Measurements from ENCODE around the gene SCAANT1. TPM values are rescaled to one million over a fixed set of nuclear protein-coding genes. Genes with fewer than 3 reads are reported as not detected.

SCAANT1 gene
- total and polyA plus RNA-seq, 2 donors (not counting 1 experiment from before 2014, with no cell fraction given) = 1.7 TPM; not detected in 1

DNA sequence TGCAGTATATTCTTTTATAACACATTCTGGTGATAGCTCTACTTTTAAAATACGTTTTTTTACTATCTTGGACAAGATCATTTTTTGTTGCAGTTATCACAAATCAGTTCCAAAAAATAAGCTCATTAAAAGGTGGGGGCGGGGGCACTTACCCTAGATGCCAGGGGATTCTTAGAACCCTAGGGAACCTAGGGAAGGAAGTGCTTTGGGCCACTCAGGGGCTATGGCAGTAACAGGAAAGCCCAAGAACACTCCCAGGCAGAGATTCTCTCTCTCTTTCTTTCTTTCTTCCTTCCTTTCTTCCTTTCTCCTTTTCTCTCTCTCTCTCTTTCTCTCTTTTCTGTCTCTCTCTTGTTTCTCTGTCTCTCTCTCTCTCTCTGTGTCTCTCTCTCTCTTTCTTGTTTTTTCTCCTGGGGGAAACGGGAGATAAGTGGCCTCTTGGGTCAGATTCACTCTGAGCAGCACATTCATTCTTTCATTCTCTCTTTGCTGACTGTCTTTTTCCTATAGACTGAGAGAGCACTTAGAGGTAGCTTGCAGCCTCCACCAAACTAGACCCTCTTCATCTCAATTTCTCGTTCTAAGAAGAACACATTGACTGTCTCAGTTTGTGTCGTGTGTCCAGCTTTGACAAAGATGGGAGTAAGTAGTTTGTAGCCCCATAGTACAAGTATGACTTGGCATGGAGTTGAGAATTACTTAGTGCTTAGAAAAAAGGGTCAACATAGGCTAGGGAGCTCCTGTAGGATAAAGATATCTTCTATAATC is 16.6 kb downstream of the SCAANT1 start:
- Histone ChIP-seq H4K20me1 (ENCODE audit: control insufficient read depth, insufficient read depth, low read length, poor library complexity, severe bottlenecking) (peaks cover 33% of the 10 kb centered on the region), H2AFZ (ENCODE audit: insufficient read depth, low read depth, low read length, poor library complexity, severe bottlenecking) (no peak overlapping the region), H3K27me3 (replicated peaks in 1 of 4; ENCODE audit: control extremely low read depth in 1 of 4, control insufficient read depth in 3 of 4, insufficient read depth in 4 of 4, low read length in 3 of 4) (no peaks in the 10 kb centered on the region), H3K36me3 (replicated peaks in 1 of 2; ENCODE audit: control extremely low read depth in 1 of 2, control insufficient read depth in 1 of 2, extremely low read depth in 1 of 2, insufficient read depth in 2 of 2, low read length in 1 of 2) (peaks cover 7 to 24% of the 10 kb centered on the region in 2 experiments), H3K4me2 (replicated peaks; ENCODE audit: low read depth, low read length, poor library complexity, severe bottlenecking) (no peak overlapping the region), H3K27ac (ENCODE audit: low read length in 2 of 2) (peak overlapping the region in 1 of 2 donors; percentile 27), H3K9ac (ENCODE audit: low read length) (no peak overlapping the region), H3K4me1 (ENCODE audit: control insufficient read depth in 2 of 2, insufficient read depth in 2 of 2, low read length in 2 of 2) (peaks cover 9 to 11% of the 10 kb centered on the region in 2 donors), H3K4me3 (ENCODE audit: control extremely low read depth in 1 of 5, extremely low read depth in 1 of 5, insufficient read depth in 1 of 5, low read depth in 2 of 5, low read length in 4 of 5) (no peak overlapping the region), H3K9me3 (ENCODE audit: control extremely low read depth in 1 of 3, control insufficient read depth in 2 of 3, insufficient read depth in 1 of 3, low read length in 2 of 3) (no peaks in the 10 kb centered on the region), H3K79me2 (ENCODE audit: control insufficient read depth, insufficient read depth, low read length) (peaks cover 61% of the 10 kb centered on the region)
- Mint-ChIP-seq H3K27me3 (no peaks in the 10 kb centered on the region), H3K4me1 (peaks cover 57% of the 10 kb centered on the region), H3K4me3 (no peak overlapping the region), H3K9me3 (ENCODE audit: insufficient read depth) (no peaks in the 10 kb centered on the region), H3K27ac (no peak overlapping the region)
- ChIA-PET CTCF (no interaction called here), POLR2A (no interaction called here)
- DNase-seq = no peak
- no peak for TF ChIP-seq EZH2 (IDR thresholded peaks at IDR 0.05; ENCODE audit: borderline replicate concordance, insufficient read depth, low read depth, low read length, poor library complexity, severe bottlenecking)
- TF ChIP-seq, protein P1, sequence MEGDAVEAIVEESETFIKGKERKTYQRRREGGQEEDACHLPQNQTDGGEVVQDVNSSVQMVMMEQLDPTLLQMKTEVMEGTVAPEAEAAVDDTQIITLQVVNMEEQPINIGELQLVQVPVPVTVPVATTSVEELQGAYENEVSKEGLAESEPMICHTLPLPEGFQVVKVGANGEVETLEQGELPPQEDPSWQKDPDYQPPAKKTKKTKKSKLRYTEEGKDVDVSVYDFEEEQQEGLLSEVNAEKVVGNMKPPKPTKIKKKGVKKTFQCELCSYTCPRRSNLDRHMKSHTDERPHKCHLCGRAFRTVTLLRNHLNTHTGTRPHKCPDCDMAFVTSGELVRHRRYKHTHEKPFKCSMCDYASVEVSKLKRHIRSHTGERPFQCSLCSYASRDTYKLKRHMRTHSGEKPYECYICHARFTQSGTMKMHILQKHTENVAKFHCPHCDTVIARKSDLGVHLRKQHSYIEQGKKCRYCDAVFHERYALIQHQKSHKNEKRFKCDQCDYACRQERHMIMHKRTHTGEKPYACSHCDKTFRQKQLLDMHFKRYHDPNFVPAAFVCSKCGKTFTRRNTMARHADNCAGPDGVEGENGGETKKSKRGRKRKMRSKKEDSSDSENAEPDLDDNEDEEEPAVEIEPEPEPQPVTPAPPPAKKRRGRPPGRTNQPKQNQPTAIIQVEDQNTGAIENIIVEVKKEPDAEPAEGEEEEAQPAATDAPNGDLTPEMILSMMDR (IDR thresholded peaks at IDR 0.05) = no peak
- no peak for ATAC-seq (ENCODE audit: low read depth)
- intact Hi-C loops (cut with micrococcal nuclease) = no loop called here
- WGBS (ENCODE audit: insufficient coverage) = 80% methylated on average over 1 of the region's 5 CpGs

DNA sequence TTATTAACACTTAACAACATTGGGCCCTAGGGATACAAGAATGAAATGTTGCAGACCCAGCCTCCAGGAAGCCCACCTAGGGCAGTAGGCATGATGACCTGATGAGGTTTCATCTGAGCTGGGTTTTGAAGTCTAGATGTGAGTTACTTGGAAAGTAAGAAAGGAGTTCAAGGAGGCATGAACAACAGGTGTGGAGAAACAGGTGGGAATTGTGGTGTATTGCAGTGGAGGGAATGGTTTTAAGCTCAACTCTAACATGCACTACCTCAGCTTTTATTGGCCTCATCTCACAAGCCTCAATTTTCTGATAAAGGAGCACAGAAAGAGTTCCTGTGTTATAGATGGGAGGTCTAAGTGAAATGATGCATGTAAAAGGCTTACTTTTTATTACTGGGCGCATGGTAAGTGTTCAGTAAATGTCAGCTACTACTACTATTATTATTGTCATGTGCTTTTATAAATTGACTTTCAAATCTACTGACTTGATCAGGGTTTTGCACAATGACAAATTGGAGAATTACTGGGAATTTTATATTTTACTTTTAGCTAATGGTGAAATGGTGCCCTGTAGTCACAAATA is 19.3 kb downstream of the SCAANT1 start:
- peaks cover 60% of the 10 kb centered on the region for H3K4me1 Mint-ChIP-seq
- H3K9me3 Mint-ChIP-seq (ENCODE audit: insufficient read depth) = no peaks in the 10 kb centered on the region
- H3K27me3 ChIP-seq (replicated peaks in 1 of 4; ENCODE audit: control extremely low read depth in 1 of 4, control insufficient read depth in 3 of 4, insufficient read depth in 4 of 4, low read length in 3 of 4) = no peaks in the 10 kb centered on the region
- no peak for ATAC-seq (ENCODE audit: low read depth)
- no CpG with 5 or more reads among the region's 1 CpG for WGBS (ENCODE audit: insufficient coverage)
- H3K27ac ChIP-seq (ENCODE audit: low read length in 2 of 2) = no peak overlapping the region
- no peak for DNase-seq
- no peak overlapping the region for H3K4me3 Mint-ChIP-seq
- H3K4me2 ChIP-seq (replicated peaks; ENCODE audit: low read depth, low read length, poor library complexity, severe bottlenecking) = no peak overlapping the region
- TF ChIP-seq, protein P1 (IDR thresholded peaks at IDR 0.05) = no peak
- no peak for TF ChIP-seq EZH2 (IDR thresholded peaks at IDR 0.05; ENCODE audit: borderline replicate concordance, insufficient read depth, low read depth, low read length, poor library complexity, severe bottlenecking)
- peaks cover 9 to 11% of the 10 kb centered on the region in 2 donors for H3K4me1 ChIP-seq (ENCODE audit: control insufficient read depth in 2 of 2, insufficient read depth in 2 of 2, low read length in 2 of 2)
- peaks cover 41% of the 10 kb centered on the region for H4K20me1 ChIP-seq (ENCODE audit: control insufficient read depth, insufficient read depth, low read length, poor library complexity, severe bottlenecking)
- POLR2A ChIA-PET = no interaction called here
- no peak overlapping the region for H3K9ac ChIP-seq (ENCODE audit: low read length)
- no peak overlapping the region for H2AFZ ChIP-seq (ENCODE audit: insufficient read depth, low read depth, low read length, poor library complexity, severe bottlenecking)
- CTCF ChIA-PET = no interaction called here
- no peaks in the 10 kb centered on the region for H3K9me3 ChIP-seq (ENCODE audit: control extremely low read depth in 1 of 3, control insufficient read depth in 2 of 3, insufficient read depth in 1 of 3, low read length in 2 of 3)
- H3K27ac Mint-ChIP-seq = no peak overlapping the region
- peaks cover 72% of the 10 kb centered on the region for H3K79me2 ChIP-seq (ENCODE audit: control insufficient read depth, insufficient read depth, low read length)
- H3K4me3 ChIP-seq (ENCODE audit: control extremely low read depth in 1 of 5, extremely low read depth in 1 of 5, insufficient read depth in 1 of 5, low read depth in 2 of 5, low read length in 4 of 5) = no peak overlapping the region
- intact Hi-C loops (cut with micrococcal nuclease) = no loop called here
- no peaks in the 10 kb centered on the region for H3K27me3 Mint-ChIP-seq
- H3K36me3 ChIP-seq (replicated peaks in 1 of 2; ENCODE audit: control extremely low read depth in 1 of 2, control insufficient read depth in 1 of 2, extremely low read depth in 1 of 2, insufficient read depth in 2 of 2, low read length in 1 of 2) = peaks cover 0 to 9% of the 10 kb centered on the region in 2 experiments
